Measurements from ENCODE around the gene CPVL.
"Not testable (repeated sequence)": the region's sequence is repeated elsewhere in the genome, so short reads cannot be mapped to it uniquely, and the experiment has no call there.

DNA sequence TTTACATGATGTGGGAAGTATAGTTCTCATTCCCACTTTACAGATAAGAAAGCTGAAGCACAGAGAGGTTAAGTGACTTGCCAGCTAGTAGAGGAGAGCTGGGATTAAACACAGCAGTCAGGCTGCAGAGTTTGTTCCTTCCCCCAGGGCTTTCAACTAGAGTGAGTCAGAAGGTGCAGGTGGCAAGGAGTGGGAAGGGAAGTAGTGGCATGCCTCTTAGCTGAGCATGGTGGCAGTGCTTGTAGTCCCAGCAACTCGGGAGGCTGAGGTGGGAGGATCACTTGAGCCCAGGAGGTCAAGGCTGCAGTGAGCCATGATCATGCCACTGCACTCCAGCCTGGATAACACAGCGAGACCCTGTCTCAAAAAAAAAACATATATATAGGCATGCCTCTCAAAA, 32.1 kb downstream of the CPVL start:
- TF ChIP-seq, protein P1, sequence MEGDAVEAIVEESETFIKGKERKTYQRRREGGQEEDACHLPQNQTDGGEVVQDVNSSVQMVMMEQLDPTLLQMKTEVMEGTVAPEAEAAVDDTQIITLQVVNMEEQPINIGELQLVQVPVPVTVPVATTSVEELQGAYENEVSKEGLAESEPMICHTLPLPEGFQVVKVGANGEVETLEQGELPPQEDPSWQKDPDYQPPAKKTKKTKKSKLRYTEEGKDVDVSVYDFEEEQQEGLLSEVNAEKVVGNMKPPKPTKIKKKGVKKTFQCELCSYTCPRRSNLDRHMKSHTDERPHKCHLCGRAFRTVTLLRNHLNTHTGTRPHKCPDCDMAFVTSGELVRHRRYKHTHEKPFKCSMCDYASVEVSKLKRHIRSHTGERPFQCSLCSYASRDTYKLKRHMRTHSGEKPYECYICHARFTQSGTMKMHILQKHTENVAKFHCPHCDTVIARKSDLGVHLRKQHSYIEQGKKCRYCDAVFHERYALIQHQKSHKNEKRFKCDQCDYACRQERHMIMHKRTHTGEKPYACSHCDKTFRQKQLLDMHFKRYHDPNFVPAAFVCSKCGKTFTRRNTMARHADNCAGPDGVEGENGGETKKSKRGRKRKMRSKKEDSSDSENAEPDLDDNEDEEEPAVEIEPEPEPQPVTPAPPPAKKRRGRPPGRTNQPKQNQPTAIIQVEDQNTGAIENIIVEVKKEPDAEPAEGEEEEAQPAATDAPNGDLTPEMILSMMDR (IDR thresholded peaks at IDR 0.05; ENCODE audit: low read depth, low read length): not testable (repeated sequence)
- TF ChIP-seq EZH2phosphoT487 (IDR thresholded peaks at IDR 0.05; ENCODE audit: low read depth): not testable (repeated sequence)

Measured in OCI-LY3 (cell line).